ENCODE measurements around the gene ANP32A.

Gene ANP32A

DNA sequence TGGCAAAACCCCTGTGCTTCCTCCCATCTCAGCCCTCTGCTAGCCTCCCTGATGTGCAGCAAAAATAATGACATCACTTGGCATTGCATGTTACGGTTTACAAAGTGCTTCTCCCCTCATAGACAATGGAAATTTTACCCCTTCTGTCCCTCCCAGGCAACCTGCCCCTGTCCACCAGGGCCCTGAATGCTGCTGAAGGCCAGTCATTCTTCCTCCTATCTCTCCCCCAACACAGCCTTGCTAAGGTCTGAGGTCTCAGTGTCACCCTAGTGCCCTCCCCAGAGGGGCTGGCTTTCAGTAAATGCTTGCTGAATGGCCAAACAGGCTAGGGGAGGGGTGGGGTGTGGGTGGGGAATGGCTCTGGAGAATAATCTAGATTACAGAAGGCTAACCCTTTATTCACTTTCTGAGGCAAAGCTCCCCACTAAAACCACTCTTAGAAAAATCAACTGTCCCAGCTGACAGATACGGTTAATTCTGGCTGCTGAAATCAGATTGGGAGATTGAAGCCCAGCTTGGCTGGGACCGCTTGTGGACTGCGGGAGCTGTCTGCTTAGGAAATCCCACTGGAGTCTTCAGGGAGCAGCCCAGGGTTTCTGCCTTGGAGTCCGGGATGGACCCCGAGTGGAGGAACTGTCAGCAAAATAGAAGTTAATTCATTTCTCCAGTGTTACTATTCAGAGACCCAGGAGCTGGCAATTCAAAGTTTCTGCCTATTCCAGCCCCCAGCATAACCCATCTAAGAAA is 22.9 kb downstream of the ANP32A start:
- peak; percentile 54 for DNase-seq

DNA sequence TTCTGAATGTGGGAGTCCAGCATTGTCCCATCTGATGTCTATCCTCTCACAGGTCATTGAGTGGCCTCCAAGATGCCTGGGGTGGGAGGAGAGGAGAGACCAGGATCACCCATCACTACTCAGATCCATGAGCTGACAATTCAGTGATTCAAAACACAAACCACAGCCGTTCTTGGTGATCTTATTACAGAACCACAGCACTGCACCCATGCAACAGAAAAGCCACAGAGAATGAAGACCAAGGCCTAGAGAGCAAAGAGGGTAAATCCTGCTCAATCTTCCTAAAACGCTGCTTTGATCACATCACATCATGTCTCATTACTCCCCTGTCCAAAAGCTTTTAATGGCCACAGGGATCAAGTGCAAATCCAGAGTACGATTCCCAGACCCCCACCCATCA is 23.5 kb downstream of the ANP32A start:
- peak; percentile 61 for DNase-seq

DNA sequence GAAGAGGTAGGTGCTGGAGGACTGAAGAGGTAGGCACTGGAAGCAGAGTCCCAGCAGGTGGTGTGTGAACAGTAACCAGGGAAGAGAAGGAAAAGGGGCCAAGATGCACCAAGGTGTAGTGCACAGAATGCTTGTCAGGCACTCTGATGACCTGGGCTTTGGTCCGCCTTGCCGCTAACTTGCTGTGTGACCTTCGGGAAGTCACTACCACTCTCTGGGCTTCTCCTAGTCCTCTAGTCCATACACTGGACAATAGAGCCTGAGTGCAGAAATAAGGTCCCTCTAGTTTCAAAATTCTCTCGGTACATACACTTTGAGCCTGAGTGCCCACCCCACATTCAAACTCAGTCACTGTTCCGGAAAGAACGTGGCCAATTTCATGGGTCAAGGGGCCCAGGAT is 24.1 kb downstream of the ANP32A start:
- DNase-seq: peak; percentile 53

DNA sequence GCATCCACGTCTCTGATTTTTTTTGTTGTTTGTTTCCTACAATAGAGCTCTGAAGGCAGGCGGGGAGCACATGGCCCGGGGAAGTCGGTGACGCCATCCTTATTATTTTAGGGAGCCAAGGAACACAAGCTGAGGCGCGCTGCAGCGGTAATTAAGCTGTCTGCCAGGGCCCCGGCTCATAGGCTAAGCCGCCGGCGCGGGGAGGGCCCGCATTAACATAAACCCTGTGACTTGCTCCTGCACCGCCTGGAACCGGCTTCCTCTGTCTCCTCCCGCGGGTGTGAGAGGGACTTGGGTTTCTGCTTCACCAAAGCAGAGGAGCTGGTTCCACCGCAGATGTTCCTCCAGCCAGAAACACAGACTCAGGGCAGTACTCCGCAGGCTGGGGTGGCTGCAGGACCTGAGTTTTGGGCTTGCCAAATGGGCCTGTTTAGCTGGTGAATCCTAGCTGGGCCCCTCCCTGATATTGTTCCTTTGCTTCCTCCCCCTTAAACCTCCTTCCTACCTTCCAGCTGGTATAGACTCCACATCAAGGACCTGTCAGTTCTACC is 25.3 kb downstream of the ANP32A start:
- DNase-seq: peak; percentile 75

DNA sequence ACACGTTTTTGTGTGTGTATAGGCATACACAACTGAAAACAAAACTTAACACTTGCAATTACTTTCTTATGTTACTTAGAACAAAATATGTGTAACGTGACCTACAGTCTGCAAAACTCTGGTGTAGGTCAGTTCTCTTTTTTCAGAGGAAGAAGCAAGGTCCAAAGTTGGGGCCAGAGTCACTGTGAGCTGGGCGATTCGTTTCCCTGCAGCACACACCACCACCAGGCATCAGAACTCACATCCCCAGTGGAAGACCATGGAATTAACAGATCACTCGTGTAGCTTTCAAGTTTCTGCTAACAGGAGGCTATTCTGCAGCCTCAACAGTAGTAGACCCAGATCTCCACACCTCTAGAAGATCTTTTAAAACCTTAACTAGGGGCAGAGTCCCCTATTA is 25.8 kb downstream of the ANP32A start:
- DNase-seq: no peak

DNA sequence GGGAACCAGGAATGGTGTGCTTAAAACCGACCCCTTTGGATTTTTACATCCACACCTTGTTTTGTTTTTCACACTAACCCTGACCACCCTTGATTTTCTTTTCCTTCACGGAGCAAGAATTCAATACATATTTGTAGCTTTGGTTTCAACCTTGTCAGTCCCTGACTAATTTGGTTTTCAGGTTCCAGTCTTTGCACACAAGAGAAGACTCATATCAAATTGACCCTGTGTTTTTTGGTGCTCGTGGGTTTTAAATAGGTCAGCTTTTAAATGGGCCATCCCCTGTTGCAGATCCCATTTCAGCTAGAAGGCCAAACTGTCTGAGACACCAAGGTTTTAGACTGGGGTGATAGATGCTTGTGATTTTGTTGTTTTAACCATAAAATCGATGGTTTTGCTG is 26.4 kb downstream of the ANP32A start:
- peak; percentile 41 for DNase-seq

DNA sequence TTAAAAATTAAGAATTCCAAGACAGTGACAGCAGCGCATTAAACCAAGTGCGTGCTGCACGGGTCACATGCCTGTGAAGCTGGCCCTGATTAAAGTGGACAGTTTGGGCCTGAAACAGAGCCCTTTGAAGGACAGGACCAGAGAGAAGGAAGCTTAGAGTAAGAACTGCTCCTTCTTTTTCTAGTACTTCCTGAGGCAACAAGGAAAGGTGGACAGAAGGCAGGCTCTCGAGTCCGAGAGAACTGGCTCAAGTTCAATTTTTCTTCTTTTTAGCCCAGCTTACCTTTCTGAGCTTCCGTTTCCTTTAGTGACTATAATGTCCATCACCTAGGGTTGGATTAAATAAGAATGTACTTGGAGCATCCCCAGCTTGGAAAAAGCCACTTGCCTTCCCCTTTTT is 26.9 kb downstream of the ANP32A start:
- DNase-seq: no peak

DNA sequence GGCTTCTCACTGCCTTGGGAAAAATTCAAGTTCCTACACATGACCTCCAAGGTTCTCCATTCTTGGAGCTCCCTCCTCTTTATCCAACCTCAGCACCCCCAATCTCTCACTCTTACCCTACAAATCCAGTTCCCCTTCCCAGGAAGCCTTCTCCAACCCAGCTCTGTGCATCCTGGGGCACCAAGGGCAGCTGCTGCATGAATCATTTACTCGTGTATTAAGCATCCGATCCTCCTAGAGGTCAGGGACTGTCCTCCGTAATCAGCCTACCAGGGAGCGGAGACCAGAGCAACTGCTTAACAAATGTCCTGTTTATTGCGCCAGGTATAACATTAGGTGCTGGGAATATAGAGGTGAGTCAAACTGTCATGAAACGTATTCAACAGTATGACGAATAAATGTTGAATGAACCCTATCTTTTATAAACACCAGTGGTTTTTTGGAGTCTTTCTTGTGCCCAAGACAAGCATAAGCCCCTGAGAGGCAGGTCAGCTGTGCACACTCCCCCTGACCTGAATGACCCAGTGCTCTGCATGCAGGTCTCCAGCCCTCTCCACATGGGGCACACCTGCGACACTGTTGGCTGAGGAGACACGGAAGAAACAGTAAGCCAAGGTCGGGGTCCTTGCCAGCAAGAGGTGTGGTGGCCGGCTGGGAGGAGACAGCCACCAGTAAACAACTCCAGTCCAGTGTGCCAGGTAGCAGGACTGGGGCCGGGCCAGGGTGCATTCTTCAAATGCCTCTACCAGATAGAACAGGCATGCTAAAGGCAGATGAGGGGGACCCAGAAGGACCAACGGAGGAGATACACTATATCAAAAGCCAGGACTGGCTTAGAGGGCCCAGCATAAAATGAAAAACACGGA is 27.6 kb downstream of the ANP32A start:
- DNase-seq: peak; percentile 54

DNA sequence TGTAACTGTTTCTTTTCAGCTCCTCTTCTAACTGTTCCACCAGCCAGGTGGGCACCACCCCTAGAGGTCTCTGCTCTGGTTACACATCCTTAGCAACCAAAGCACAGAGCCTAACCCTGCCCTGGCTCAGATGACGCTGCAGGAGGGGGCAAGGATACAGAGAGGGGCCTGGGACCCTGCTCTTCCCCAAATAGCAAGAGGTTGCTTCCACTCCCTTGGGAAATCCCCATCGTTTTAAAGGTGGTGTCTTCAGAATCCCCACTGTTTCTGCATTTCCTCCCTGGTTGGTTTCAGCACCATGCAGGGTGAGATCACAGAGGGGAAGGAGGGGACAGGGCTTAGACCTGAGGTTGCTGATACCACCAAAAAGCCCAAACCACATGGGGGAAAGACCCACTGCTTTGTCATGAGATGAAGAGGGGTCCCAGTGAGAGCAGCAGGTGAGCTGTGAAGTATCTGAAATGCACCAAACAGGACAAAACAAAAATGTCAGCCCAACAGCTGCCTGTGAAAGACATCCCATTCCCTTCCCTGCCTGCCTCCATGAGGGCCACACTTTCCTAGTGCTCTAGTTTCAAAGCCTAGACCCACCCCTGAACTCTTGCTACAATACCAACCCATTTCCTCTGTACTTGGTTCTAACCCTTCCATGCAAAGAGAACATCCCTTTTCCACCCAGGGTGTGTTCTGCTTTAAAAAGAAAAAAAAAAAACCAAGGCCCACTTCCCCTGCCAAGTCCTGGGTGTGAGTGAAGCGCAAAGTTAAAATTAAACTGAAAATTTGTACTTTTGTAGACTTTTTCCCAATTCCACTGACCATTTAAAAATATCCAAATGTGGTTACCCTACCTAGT is 29.0 kb downstream of the ANP32A start:
- peak; percentile 79 for DNase-seq

DNA sequence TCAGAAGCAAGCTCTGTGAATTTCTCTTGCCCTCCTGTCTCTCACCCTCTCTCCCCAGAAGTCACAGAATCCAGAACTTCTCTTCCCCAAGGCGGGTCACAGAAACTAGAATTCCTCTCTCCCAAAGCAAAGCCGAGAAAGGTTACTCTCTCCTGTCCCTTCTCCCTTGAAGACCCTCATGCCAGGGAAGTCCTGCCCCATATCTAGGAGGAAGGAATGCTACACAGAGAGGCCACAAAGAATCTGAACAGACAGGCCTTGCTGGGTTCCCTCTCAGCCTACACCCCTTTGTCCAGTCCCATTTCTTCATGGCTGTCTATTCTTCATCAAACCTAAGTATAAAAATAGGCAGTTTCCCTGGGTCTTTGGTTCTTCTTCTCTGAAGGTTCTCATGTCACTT is 29.8 kb downstream of the ANP32A start:
- peak; percentile 50 for DNase-seq

DNA sequence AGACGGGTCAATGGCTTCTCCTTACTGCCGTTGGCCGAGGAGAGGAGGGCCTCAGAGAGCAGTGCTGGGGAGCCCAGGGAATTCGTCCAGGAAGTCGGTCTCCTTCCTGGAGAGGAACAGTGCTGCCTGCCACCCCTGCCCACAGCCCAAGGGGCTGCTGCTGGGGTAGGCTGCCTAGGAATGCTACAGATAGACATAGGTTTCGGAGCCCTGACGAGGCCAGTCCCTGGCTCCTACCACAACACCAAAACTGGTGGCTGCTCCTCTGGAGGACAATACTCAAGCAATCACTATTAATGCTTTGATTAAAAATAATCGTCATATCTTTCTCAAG is 30.5 kb downstream of the ANP32A start:
- peak; percentile 44 for DNase-seq

DNA sequence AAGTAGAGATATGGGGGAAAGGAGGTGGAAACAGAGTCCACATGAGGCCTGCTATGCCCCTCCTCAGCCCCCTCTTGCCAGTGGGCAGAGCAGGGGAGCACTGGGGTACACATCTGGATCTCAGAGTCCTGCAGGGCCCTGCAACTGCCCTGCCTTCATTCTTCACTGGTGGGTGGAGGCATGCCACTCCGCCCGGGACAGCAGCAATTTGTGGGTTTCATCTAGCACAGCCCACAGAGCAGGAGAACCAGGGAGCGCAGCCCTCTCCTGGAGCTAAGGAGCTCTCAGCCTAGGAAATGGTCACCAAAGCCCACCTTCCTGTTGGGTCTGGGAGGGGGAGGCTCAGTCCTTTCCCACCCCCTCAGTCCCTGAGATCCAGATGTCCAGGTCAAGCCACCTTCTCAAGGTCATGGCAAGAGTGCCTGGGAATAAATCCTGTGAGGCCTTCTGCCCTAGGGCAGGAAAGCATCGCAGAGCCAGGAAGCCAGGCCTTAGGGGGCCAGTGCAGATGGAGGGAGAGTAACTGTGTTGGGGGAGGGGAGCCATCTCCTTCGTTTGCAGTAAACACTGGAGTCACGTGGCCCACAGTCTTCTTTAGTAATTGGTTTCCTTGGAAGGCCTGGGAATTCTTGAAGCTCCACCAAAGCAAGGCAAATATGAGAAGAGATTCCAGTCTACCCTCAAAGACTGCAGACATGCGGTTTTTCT is 31.0 kb downstream of the ANP32A start:
- no peak for DNase-seq

DNA sequence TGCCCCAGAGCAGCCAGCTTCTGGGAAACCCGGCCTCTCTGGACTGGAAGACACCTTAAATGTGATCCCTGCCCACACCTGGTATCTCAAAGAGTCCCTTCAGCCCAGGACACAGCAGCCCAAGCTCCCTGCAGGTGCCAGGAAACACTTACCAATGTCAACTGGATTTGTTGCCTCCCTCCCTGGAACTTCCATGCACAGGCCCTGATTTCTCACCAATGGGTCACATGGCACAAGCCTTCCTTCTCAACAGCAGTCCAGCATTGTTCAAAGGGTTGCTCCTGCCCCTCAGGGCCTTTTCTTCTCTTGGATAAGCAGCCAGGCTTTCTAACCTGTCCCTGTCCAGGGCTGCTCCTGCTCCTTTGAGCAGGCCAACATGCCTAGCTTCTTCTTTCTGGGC is 31.6 kb downstream of the ANP32A start:
- DNase-seq: peak; percentile 52

DNA sequence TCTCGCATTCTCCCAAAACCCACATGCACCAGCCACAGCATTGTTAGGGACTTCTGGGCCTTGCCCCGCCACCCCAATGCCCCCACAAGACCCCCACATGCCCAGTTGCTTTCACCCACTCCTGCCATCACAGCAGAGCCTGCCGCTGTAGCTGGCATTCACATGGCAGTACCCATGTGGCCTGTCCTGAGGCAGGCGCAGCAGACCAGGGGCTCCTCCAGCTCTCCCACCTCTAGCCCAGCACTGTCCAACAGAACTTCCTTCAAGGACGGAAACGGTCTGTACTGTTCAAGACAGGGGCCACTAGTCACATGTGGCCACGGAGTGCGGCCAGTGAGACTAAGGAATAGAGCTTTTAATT is 32.5 kb downstream of the ANP32A start:
- no peak for DNase-seq

DNA sequence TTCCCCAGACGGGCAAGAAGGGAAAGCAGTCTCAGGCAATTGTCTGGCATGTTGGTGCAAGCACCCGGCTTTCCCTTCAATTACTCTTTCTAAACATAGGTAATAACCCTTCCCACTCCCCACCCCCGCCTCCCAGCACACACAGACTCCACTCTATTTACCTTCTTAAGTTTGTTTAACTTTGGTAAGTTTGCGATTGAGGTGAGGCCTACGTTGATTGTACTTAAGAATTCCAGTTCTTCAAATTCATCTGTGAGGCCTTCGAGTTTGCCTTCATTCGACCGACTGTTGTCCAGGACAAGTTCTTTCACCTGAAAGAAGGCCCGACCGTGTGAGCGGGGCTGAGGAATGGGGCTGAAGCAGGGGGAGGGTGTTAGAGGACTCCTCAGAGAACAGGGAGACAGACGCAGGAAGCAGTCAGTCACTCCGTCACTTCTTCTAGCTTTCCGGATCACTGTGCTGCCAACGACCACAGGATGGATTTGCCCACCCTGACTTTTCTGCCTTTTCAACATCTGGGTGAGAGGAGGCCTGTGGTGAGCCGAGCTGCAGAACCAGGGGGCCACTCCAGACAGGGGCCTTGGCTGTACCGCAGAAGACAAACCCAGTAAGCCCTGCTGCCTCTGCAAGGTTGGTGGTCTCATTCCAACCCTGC is 33.0 kb downstream of the ANP32A start:
- DNase-seq: peak; percentile 55

DNA sequence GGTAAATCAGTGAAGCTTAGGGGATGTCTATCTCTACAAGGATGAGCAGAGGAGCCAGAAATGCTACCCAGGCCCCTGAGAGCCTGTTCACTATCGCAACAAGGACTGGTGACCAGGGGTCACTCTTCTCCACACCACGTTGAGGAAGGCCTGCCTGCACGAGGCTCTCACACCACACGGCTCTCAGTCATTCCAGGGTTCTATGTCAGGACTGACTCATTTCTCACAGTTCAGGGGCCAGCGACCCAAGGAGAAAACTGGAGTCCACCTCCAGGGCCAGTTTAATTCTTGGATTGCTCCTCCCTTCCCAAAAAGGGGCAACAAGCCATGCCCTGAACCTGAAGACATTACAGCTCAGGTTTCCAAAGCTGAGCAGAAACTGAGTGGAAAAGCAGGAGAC is 33.9 kb downstream of the ANP32A start:
- DNase-seq: peak; percentile 47

DNA sequence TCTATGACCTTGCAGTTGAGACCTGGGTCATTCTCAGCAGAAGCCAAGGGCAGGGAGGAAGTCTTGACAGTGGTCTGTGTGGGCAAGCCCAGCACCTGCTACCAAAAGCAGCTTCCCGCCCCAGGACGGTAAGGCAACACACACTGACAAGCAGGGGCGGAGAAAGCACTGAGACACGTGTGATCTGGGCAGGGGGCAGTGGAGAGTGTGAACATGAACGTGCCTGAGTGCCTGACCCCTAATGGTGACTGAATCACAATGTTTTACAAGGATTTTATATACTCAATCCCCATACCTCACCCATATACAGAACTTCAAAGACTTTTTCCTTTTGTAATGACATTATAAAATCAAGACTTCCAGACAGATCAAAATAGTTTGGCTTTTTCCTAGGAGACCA is 35.2 kb downstream of the ANP32A start:
- no peak for DNase-seq

DNA sequence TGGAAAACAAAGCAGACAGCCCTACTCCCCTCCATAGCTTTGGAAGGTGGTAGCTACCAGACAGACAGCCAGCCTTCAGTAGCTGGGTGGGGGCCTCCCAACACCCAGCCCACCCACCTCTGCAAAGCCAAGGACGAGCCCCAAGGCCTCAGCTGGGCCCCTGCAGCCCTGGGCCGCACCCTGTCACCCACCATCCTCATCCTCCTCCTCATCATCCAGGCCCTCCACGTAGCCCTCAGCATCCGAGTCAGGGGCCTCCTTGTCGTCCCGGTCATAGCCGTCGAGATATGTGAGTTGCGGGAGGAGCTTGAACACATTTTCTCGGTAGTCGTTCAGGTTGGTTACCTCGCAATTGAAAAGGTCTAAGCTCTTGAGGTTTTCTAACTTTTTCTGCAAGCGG is 36.5 kb downstream of the ANP32A start:
- DNase-seq: peak; percentile 38

DNA sequence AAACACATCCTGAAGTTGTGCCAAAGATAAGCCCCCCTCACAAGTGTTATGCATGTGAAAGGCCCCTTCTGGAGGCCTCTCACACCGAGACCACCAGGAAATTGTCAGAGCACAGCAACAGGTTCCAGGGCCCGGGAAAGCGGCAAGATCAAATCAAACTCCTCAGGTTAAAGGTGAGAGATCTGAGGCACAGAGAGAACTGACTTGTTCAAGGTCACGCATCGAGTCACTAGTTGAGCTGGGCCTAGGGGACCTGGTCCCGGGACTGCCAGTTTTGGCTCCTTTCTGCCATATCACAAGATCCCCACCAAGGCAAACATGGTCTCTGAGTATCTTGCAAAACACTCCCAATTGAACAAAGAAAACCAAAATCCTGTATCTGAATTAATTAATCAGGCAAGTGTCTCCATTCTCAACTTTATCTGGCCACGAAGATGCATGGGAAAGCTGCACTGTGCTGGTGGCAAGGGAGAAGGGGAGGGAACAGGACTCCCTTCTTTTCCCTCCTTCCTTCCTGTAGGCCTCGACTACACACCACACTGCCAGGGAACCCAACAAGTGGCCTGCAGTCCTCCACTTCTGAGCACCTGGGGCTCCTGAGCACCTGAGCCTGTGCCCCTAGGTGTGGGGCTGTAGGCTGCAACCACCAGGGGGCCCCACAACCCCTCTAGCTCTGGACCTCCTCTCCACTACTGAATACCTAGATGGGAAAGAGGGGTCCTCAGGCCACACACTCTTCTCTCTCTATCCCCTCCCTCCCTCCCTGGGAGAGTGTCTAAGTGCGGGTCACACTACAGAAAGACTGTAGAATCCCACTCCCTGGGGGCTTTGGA is 37.3 kb downstream of the ANP32A start:
- DNase-seq: peak; percentile 81

DNA sequence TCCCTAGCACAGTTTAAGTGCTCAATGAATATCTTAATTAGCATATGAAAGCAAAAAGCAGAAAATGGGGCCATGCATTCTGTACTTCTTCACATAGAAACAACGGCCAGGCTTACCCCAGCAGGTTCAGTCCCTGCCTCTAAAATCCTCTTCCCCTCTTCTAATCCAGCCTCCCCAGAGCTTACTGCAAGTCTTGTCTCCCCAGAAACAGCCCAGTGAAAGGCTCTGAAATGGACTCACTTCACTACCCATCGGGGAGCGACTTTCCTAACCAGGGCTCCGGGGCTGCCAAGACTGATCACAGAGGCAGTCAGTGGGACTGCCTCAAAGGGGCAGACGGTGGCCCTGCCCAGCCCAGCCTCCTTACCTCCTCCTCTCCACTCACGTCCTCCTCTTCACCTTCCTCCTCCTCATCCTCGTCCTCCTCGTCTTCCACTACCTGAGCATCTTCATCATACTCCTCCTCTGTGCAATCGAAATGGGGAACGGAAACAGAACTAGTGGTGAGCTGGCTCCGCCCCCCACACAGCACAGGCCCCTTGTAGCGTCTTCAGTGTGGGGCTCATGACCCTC is 38.0 kb downstream of the ANP32A start:
- peak; percentile 56 for DNase-seq
